NCI-H2227 (cell line): ENCODE data around the gene CATSPERZ.

Experiments used
- DNase-seq: peaks from one replicate; lab custom pipeline; 2025; ENCODE audit not compliant: unreplicated experiment; lab: John Stamatoyannopoulos, UW

The CATSPERZ gene

GRCh38 chr11:64299847-64300648 lies at the start of gene CATSPERZ:
CATSPERZ (plus strand) TSS chr11:64300358; CDS start chr11:64300411, 53 bp downstream.
- no peak for DNase-seq

GRCh38 chr11:64250415-64251015 lies 49.6 kb upstream of the CATSPERZ start:
- peak; percentile 67 for DNase-seq

GRCh38 chr11:64251016-64251752 lies 49.0 kb upstream of the CATSPERZ start, which contains the start of gene PLCB3:
PLCB3 (plus strand) TSS chr11:64251530; CDS start chr11:64251650, 120 bp downstream.
- peak; percentile 82 for DNase-seq

- no peak for DNase-seq
Observed at GRCh38 chr11:64251753-64252002, 48.5 kb upstream of the CATSPERZ start.

GRCh38 chr11:64252003-64252872 lies 47.9 kb upstream of the CATSPERZ start:
- DNase-seq = peak; percentile 43

GRCh38 chr11:64253043-64253442 lies 47.1 kb upstream of the CATSPERZ start:
- no peak for DNase-seq

GRCh38 chr11:64253481-64253880 lies 46.7 kb upstream of the CATSPERZ start:
- DNase-seq = no peak

GRCh38 chr11:64254326-64254725 lies 45.8 kb upstream of the CATSPERZ start:
- DNase-seq = no peak

- DNase-seq = no peak
Observed at GRCh38 chr11:64255135-64256128, 44.7 kb upstream of the CATSPERZ start.

- no peak for DNase-seq
Observed at GRCh38 chr11:64256300-64256699, 43.9 kb upstream of the CATSPERZ start.

GRCh38 chr11:64258356-64258755 lies 41.8 kb upstream of the CATSPERZ start:
- DNase-seq = no peak

- no peak for DNase-seq
Observed at GRCh38 chr11:64258946-64259532, 41.1 kb upstream of the CATSPERZ start.

- no peak for DNase-seq
Observed at GRCh38 chr11:64259533-64260067, 40.6 kb upstream of the CATSPERZ start.

- DNase-seq = no peak
Observed at GRCh38 chr11:64260147-64260708, 39.9 kb upstream of the CATSPERZ start.

- DNase-seq = no peak
Observed at GRCh38 chr11:64261556-64262080, 38.5 kb upstream of the CATSPERZ start.

- DNase-seq = no peak
Observed at GRCh38 chr11:64262271-64263002, 37.7 kb upstream of the CATSPERZ start.

- DNase-seq = no peak
Observed at GRCh38 chr11:64263021-64263946, 36.9 kb upstream of the CATSPERZ start.
